Left ventricle myocardium inferior (tissue), 1 donor: Measurements from ENCODE around the gene MVB12A. TPM values are rescaled to one million over a fixed set of nuclear protein-coding genes. Genes with fewer than 3 reads are reported as not detected.
A peak's percentile ranks its signal among the peaks of the same experiment; 100 is the strongest.

Source experiments
- DNase-seq: peaks from one replicate; pipeline ENCODE4 v3.0.0-alpha.2; 2020
- H3K27ac ChIP-seq: fragments of 200-600 bp; replicated peaks from 2 replicates; pipeline ENCODE4 v1.8.0; 2021
- H3K27me3 ChIP-seq: fragments of 200-600 bp; 2 replicates; pipeline ENCODE4 v1.8.0; 2021; ENCODE audit warnings: low read depth
- H3K36me3 ChIP-seq: fragments of 200-600 bp; 2 replicates; pipeline ENCODE4 v1.8.0; 2021
- H3K4me1 ChIP-seq: fragments of 200-600 bp; 2 replicates; pipeline ENCODE4 v1.8.0; 2021
- H3K4me3 ChIP-seq: fragments of 200-600 bp; 2 replicates; pipeline ENCODE4 v1.8.0; 2021; ENCODE audit warnings: mild to moderate bottlenecking, moderate library complexity
- H3K9me3 ChIP-seq: fragments of 200-600 bp; replicated peaks from 2 replicates; pipeline ENCODE4 v1.8.0; 2021
- intact Hi-C: fragments of 100-400 bp; cut with micrococcal nuclease; formaldehyde crosslinking; loops from one replicate; pipeline ENCODE4 v1.11.0; 2022
- total RNA-seq: library from RNA; stranded (reverse); fragmentation: NEBNext Ultra II Directional; extraction: Animal tissue kit (Norgen Biotek cat#: 25700); gene quantifications from one replicate; pipeline ENCODE4 v1.2.1, GENCODE V29; 2021
- TF ChIP-seq, protein P1 (sequence below): fragments of 200-600 bp; IDR thresholded peaks from 2 replicates; pipeline ENCODE4 v1.8.0; 2021; ENCODE audit warnings: antibody characterized with exemption, mild to moderate bottlenecking, borderline replicate concordance
- donor health status: DM: no; HTN: yes; CAD: no; lungs with severe emphysema.

MVB12A gene
- total RNA-seq, 1 donor from 2014 or later = 19.6 TPM

DNA sequence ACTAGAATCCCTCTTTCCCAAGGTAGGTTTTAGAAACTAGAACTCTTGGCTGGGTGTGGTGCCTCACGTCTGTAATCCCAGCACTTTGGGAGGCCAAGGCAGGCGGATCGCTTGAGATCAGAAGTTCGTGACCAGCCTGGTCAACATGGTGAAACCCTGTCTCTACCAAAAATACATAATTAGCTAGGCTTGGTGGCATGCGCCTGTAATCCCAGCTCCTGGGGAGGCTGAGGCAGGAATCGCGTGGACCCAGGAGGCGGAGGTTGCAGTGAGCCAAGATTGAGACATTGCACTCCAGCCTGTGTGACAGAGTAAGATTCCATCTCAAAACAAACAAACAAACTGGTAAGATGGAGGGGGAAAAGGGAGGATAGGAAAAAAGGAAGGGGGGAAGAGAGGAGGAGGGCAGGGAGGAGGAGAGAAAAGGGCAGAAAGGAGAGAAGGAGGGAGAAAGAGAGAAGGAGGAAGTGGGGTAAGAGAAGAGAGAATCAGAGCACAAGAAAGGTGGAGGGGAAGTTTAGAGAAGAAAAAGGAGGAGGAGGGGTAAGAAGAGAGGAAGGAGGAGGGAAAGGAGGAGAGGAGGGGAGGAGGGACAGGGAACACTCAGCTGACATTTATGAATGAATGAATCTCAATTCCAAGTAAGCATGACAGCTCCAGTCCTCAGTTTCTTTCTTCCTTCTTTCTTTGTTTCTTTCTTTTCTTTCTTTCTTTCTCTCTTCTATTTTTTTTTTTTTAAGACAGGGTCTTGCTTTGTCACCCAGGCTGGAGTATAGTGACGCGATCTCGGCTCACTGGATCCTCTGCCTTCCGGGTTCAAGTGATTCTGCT is 47.8 kb downstream of the MVB12A start:
- Histone ChIP-seq H3K27me3 (no peaks in the 10 kb centered on the region), H3K4me1 (peaks cover 52% of the 10 kb centered on the region), H3K9me3 (no peaks in the 10 kb centered on the region), H3K27ac (peak overlapping the region; percentile 97), H3K36me3 (no peaks in the 10 kb centered on the region), H3K4me3 (peak overlapping the region; percentile 93)
- TF ChIP-seq, protein P1, sequence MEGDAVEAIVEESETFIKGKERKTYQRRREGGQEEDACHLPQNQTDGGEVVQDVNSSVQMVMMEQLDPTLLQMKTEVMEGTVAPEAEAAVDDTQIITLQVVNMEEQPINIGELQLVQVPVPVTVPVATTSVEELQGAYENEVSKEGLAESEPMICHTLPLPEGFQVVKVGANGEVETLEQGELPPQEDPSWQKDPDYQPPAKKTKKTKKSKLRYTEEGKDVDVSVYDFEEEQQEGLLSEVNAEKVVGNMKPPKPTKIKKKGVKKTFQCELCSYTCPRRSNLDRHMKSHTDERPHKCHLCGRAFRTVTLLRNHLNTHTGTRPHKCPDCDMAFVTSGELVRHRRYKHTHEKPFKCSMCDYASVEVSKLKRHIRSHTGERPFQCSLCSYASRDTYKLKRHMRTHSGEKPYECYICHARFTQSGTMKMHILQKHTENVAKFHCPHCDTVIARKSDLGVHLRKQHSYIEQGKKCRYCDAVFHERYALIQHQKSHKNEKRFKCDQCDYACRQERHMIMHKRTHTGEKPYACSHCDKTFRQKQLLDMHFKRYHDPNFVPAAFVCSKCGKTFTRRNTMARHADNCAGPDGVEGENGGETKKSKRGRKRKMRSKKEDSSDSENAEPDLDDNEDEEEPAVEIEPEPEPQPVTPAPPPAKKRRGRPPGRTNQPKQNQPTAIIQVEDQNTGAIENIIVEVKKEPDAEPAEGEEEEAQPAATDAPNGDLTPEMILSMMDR = no peak
- no peak for DNase-seq
- intact Hi-C loops = no loop called here

DNA sequence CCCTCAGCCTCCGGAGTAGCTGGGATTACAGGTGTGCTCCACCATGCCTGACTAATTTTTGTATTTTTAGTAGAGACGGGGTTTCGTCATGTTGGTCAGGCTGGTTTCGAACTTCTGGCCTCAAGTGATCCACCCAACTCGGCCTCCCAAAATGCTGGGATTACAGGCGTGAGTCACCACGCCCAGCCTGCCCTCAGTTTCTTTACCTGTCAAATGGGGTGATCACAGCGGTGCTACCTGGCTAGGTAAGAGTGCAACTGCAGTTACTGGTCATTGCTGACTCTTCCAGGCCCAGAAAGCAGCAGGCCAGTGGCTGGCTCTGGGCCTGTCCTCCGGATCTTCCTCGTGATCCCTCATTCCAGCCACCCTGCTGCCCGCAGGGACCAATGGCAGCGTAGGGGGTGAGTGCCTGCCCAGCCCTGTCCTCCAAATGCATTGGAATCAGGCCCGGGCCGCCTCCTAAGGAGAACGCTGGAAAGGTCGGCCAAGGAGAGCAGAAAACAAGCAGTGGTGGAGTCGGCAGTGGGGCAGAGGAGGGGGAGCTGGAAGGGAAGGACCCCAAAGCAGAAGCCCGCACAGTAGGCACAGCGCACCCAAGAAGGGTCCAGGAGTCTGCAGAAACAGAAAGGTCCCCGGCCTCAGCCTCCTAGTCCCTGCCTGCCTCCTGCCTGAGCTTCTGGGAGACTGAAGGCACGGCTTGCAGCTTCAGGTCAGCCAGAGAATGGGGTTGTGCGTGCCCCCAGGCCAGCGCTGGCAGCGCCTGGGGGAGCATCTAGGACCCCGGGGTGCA is 48.6 kb downstream of the MVB12A start:
- H3K36me3 ChIP-seq = peaks cover 5% of the 10 kb centered on the region
- peak overlapping the region; percentile 93 for H3K4me3 ChIP-seq
- H3K9me3 ChIP-seq = no peaks in the 10 kb centered on the region
- peak overlapping the region; percentile 97 for H3K27ac ChIP-seq
- DNase-seq = peak; percentile 83
- H3K27me3 ChIP-seq = no peaks in the 10 kb centered on the region
- intact Hi-C loops = no loop called here
- peaks cover 60% of the 10 kb centered on the region for H3K4me1 ChIP-seq
- TF ChIP-seq, protein P1 = no peak

DNA sequence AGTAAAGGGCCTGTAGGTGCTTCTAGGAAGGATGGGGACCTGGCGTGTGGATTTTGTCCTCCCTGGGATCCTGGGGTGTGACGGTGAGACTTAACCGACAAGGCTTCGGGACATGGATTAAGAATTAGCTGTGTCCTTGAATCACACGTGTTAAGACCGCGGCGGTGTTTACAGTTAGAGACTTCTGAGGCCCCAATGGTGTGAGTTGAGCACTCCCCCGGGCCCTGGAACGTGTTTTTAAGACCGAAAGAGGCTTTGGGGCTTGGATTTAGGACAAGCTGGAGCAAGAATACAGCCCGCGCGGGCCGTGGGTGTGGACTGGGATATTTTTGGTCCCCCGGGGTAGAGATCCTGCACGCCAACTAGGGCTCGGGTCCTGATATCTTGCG is 49.2 kb downstream of the MVB12A start:
- Histone ChIP-seq H3K4me3 (peak overlapping the region; percentile 93), H3K27me3 (no peaks in the 10 kb centered on the region), H3K27ac (peak overlapping the region; percentile 97), H3K4me1 (peaks cover 64% of the 10 kb centered on the region), H3K36me3 (peaks cover 11% of the 10 kb centered on the region), H3K9me3 (no peaks in the 10 kb centered on the region)
- no peak for DNase-seq
- intact Hi-C loops = no loop called here
- TF ChIP-seq, protein P1 = no peak

DNA sequence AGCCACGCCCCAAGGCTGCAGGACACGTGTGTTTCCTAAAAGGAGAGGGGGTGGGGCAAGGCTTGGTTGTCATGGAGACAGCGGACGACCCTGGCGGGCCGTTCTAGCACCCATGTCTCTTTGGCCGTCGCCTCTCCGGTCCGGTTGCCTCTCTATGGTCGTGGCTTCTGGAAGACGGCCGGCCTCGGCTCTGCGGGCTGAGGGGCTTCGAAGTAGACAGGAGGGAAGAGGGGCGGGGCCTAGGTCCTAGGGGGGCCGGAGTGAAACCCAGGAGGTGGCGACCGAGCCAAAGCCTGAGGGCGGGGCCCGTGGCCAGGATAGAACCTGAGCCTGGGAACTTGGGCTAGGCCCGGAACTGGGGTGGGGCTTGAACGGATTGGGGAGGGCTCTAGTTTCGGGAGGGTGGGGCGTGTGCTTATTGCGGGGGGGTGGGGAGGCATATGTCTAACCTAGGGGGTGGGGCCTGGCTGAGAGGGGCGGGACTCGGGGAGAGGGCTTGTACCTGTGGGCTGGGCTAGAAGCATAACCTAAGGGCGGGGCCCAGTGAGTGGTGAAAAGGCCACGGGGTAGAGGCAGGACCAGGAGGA is 49.7 kb downstream of the MVB12A start:
- H3K4me3 ChIP-seq = peak overlapping the region; percentile 93
- no peaks in the 10 kb centered on the region for H3K27me3 ChIP-seq
- H3K27ac ChIP-seq = peak overlapping the region; percentile 97
- TF ChIP-seq, protein P1 = no peak
- H3K9me3 ChIP-seq = no peaks in the 10 kb centered on the region
- peaks cover 13% of the 10 kb centered on the region for H3K36me3 ChIP-seq
- intact Hi-C loops = loop anchor here (2.0 kb wide), 1 partner anchor 41 kb away; the partner anchor contains the start of gene PGLS
- H3K4me1 ChIP-seq = peaks cover 64% of the 10 kb centered on the region
- peak; percentile 95 for DNase-seq

DNA sequence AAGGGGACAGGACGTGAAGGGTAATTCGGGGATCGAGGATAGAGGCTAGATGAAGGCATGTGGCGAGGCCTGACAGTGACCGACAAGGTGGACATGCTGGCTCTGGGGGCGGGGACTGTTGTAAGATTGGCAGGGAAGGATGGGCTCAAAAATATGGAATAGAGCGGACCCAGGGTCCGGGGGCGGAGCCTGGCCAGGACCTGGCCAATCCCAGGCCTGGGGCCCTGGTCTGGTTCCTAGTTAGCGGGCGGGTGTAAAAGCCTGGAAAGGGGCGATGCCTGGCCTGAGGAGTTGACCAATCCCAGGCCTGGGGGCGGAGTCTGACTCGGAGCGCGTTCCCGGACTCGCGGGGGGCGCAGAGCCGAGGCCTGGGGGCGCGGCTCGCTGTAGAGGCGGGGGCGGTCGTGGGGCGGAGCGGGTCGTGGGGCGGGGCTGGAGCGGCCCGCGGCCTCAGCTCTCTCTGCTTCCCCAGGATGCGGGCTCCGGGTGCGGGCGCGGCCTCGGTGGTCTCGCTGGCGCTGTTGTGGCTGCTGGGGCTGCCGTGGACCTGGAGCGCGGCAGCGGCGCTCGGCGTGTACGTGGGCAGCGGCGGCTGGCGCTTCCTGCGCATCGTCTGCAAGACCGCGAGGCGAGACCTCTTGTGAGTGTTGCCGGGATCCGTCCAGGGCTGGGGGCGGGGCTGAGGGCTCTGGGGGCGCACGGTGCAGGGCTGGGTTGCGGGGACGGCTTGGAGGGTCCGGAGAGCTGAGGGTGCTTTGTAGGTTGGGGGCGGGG is 50.4 kb downstream of the MVB12A start, which contains the start of gene SLC27A1:
Gene SLC27A1 (plus strand): TSS at position 457 of the 774 bp plus-strand sequence. CDS start 17 bp downstream, at position 474.
- peak within 1 kb of the TSS; percentile 97 for H3K27ac ChIP-seq
- intact Hi-C loops = loop anchor here (2.0 kb wide), 1 partner anchor 41 kb away; the partner anchor contains the start of gene PGLS
- H3K9me3 ChIP-seq = no peaks in the 10 kb centered on the region
- peaks cover 68% of the 10 kb centered on the region for H3K4me1 ChIP-seq
- DNase-seq = peak; percentile 98
- H3K4me3 ChIP-seq = peak within 1 kb of the TSS; percentile 93
- TF ChIP-seq, protein P1 = no peak
- no peaks in the 10 kb centered on the region for H3K27me3 ChIP-seq
- peaks cover 13% of the 10 kb centered on the region for H3K36me3 ChIP-seq
